Measurements from ENCODE around the gene TPRN. TPM values are rescaled to one million over a fixed set of nuclear protein-coding genes. Genes with fewer than 3 reads are reported as not detected.
A peak's percentile ranks its signal among the peaks of the same experiment; 100 is the strongest.

TPRN gene
- total RNA-seq, 2 donors from 2014 or later = 7.6 to 11.4 TPM

GRCh38 chr9:137182836-137183235, 17.7 kb downstream of the TPRN start:
- DNase-seq = no peak
- intact Hi-C loops (cut with DNase I) = loop anchor here in 1 of 2 donors (10.0 kb wide), 1 partner anchor 58 kb away; no protein-coding TSS in a partner anchor
- no peak for ATAC-seq

- ATAC-seq (no peak), DNase-seq (no peak)
- intact Hi-C loops (cut with DNase I) = loop anchor here in 1 of 2 donors (10.0 kb wide), 1 partner anchor 57 kb away; no protein-coding TSS in a partner anchor
Observed at GRCh38 chr9:137181680-137182079, 18.9 kb downstream of the TPRN start.

GRCh38 chr9:137180491-137180890, 20.1 kb downstream of the TPRN start:
- DNase-seq (no peak), ATAC-seq (no peak)
- intact Hi-C loops (cut with DNase I) = loop anchor here in 1 of 2 donors (10.0 kb wide), 1 partner anchor 56 kb away; no protein-coding TSS in a partner anchor

DNA sequence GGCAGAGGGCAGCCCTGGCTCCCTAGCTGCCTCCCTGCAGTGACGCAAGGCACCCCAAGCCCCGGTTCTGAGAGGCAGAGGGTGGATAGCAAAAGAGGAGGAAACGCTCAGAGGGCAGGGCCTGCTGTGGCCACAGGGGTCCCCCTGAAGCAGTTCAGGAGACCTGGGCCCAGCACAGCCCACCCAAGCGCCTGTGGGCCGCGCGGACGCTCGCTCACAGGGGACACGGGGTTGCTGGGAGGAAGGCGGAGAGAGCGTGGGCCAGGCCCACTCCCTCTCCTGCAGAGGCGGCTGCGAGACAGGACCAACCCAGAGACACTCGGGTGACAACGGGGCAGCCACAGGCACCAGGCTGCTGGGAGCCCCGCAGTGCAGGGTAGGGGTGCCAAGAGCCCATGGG, 20.8 kb downstream of the TPRN start:
- DNase-seq = no peak

GRCh38 chr9:137178939-137179630, 21.5 kb downstream of the TPRN start:
- ATAC-seq (no peak), DNase-seq (no peak)
- intact Hi-C loops (cut with DNase I) = no loop called here

More for the DNA sequence above, 20.8 kb downstream of the TPRN start:
- no peak for ATAC-seq
- intact Hi-C loops (cut with DNase I) = loop anchor here in 1 of 2 donors (10.0 kb wide), 1 partner anchor 55 kb away; no protein-coding TSS in a partner anchor

- DNase-seq (no peak), ATAC-seq (no peak)
- intact Hi-C loops (cut with DNase I) = no loop called here
Observed at GRCh38 chr9:137178201-137178938, 22.2 kb downstream of the TPRN start.

DNA sequence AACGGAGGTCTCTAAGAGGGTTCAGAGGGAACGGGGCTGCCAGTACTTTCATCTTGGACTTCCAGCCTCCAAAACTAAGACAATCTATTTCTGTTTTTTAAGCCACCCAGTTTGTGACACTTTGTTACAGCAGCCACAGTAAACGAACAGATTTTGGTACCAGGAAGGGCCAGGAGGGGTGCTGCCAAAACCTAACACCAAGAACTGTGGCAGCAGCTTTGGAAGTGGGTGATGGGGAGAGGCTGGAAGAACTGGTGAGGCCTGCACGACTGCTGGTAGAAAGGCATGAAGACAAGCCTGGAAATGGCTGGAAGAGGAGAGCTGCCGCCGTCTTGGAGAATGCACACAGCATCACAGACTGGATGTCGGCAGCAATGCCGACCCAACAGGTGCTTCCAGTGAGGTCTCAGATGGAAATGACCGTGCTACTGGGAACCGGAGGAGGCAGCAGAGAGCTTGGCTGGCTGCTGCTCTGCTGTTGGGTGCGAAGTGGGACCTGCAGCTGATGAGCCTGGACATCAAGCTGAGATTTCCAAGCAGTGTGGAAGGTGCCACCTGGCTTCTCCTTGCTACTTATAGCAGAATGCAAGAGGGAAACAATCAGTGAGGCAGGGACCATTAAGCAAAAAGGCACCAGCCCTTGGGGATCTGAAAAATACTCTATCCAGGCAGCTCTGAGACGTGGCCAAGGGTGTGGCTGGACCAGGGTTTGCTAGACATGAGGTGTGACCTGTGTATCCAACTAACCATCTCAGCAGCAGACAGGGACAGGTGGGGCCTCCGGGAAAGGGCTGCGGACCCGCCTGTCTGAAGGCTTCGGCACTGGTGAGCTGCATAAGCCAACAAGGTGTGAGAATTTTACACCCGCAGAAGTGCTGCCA, 24.0 kb downstream of the TPRN start:
- intact Hi-C loops (cut with DNase I) = no loop called here
- ATAC-seq (peak in 1 of 2 donors; percentile 19), DNase-seq (no peak)

DNA sequence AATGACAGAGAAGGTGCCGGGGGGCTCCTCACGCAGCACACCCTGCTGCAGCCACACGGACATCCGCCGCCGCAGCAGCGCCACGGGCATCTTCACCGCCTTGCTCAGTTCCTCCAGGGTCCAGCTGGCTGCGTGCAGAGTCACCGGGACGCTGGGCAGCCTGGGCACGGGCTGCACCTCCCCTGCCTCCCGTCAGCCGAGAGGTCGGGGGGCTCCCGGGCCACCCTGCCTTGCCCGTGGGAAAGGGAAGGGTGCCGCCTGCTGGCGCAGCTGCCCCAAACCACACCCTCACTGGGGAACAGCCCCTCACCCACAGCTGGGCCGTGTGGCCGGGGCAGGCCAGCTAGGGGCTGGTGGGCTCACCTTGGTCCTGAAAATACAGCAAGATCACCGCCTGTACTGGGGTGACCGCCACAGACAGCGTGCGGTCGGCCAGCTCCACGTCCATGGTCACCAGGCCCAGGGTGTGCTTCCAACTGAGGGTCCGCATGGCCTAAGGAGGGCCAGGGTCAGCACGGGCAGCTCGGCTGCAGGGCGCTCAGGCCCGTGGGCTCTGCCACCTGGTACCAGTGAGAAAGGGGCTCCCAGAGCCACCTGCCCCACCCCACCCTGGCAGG, 25.1 kb downstream of the TPRN start:
- DNase-seq (no peak), ATAC-seq (no peak)
- intact Hi-C loops (cut with DNase I) = no loop called here

DNA sequence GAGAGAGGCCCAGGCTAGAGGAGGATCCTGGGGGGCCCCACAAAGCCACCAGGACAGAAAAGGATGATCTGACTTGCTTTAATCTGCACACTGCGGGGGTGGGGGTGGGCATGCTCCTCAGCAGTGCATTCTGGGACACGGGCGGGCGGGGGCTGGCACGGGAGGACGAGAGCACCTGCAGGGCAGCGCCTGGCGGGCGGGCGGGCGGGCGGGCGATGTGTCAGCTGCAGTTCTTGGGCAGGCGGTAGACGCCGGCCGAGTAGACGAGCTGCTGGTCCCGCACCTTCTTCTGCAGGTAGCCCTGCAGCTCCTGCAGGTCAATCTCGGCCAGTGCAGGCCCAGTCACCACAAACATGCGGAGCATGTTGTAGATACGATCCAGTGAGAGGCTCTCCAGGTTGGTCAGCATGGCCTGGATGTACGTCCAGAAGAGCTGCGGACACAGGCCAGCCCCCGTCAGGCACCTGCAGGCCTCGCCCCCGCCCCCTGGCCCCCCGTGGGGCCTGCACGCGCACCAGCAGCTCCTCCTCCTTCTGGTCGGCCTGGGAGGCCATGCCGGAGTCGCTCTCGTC, 25.7 kb downstream of the TPRN start:
- intact Hi-C loops (cut with DNase I) = no loop called here
- DNase-seq = no peak
- ATAC-seq = no peak

- intact Hi-C loops (cut with DNase I) = no loop called here
- no peak for DNase-seq
- no peak for ATAC-seq
Observed at GRCh38 chr9:137173796-137174664, 26.5 kb downstream of the TPRN start.

GRCh38 chr9:137172901-137173795, 27.4 kb downstream of the TPRN start:
- ATAC-seq = no peak
- intact Hi-C loops (cut with DNase I) = no loop called here
- DNase-seq = no peak

DNA sequence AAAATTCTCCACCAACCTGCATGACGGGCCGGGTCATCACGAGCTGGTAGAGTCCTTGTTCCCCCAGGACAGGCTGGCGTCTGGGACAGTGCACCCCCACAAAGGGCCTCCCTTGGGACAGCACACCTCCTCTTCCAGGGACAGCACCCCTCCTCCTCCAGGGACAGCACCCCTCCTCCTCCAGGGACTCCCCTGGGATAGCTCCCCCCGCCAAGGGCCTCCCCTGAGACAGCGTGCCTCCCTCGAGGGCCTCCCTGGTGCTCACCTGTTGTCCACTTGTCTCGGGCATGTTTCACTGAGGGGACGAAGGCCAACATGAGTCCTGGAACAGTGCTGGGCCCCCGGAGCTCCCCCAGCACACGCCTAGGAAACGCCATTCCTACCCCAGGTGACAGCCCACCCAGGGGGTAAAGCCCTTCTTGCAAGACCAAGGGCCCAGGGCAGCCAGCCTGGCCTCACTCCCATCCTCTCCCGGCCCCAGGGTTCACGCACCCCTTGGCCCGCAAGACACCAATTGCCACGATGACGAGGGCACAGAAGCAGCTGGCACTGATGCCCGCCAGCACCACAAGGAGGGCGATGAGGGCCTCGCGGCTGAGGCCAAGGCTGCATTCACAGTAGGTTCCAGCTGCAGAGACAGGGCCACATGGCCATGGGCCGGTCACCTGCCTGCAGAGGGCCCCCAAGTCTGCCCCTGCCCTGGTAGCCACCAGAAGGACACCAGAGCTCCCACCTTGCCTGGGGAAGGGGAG, 29.2 kb downstream of the TPRN start:
- no peak for ATAC-seq
- DNase-seq = no peak
- intact Hi-C loops (cut with DNase I) = no loop called here

DNA sequence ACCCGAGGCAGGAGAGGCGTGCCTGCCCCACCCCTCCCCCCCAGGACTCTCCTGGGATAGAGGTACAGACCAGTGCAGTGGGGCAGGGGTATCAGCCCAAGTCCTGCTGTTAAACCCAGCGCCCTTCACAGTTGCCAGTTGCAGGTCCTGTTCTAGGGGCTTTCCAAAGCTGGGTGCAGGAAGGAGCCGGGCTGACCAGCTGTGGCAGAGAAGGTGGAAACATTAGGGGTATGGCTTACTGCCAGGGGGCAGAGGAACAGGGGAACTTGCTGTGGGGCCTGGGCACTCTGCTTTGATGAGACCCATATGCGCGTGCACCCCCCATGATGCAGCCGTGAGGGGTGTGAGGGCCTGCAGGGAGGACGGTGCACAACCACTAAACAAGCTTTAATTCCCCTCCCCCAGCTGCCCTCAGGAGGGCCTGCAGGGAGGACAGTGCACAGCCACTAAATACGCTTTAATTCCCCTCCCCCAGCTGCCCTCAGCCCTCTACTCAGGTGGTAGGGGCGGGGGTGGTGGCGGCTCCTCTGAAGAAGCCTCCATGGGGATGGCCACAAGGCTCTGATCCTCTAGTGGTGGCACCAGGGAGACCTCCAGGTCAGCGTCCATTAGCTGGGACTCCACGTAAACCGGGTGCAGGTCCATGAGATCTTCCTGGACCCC, 29.9 kb downstream of the TPRN start:
- no peak for ATAC-seq
- intact Hi-C loops (cut with DNase I) = no loop called here
- DNase-seq = no peak

DNA sequence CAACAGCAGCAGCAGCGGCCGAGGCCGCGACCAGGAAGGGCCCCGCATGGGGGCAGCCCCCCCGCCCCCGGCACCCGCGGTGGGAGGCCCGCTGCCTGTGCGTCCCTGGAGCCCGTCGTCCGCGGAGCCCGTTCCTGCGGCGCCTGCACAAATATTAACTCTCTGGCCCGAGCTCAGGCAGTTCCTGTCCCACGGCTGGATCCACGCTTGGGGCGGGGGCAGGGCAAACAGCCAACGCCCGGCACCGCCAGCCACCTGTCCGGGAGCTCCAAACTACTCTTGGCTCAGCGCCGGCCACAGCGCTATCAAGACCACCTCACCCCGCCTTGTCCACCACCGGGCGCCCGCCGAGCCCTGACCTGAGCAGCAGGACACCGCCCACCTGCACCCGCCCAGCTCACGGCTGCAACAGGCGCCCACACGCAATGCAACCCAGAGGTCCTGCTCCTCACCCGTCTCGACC, 30.6 kb downstream of the TPRN start, which contains the start of gene LRRC26:
Gene LRRC26, minus strand, starts transcription at position 156 of the 463 bp plus-strand sequence. Its CDS starts 108 bp downstream, at position 48.
- DNase-seq = no peak
- intact Hi-C loops (cut with DNase I) = no loop called here
- no peak for ATAC-seq
